Endometrial microvascular endothelial cells (primary cell): ENCODE data around the gene MPV17L2. TPM values are rescaled to one million over a fixed set of nuclear protein-coding genes. Genes with fewer than 3 reads are reported as not detected.
"Not testable (repeated sequence)": the region's sequence is repeated elsewhere in the genome, so short reads cannot be mapped to it uniquely, and the experiment has no call there.

Experiments
- in situ Hi-C: cut with HindIII; loops from 2 replicates; pipeline ENCODE4 v1.10.0; 2017; ENCODE audit warnings: low sequenced_read_pairs, low pct_unique_long_range_greater_than_20kb; ENCODE audit errors: inconsistent ontology term
- total RNA-seq: library from RNA; depleted of rRNA; stranded (reverse); fragments of >200 nt; gene quantifications from one replicate; pipeline ENCODE4 v1.2.3, GENCODE V29; 2015; ENCODE audit errors: inconsistent ontology term

The MPV17L2 gene
- 52.6 TPM for total RNA-seq

DNA sequence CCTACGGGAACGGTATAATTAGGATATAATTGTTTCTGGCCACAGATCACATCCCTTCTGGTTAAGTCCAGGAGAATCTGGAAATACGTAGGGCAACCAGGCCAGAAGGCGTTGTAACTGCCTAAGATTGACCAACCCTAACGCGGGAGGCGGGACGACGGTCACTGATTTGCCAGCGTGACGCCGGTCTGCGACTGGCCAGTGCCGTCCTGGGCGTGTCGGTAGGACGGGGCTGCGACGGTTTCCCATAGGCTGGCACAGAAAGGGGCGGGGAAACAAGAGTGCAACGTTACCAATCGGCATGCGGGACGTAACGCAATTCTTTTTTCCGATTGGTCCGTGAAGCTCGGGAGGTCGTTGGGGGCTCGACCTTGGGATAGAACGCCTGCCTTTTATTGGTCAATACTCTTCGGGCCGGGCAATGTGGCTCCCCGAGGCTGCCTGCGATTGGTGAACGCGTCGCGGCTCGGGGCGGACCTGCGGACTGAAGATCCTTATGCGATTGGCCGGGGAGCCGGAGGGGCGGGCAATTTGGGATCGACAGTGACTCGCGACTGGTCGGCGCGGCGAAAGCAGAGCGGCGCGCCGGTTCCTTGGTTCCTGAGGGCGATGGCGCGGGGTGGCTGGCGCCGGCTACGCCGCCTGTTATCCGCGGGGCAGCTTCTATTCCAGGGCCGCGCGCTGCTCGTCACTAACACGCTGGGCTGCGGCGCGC is at the start of gene MPV17L2:
TSS of gene MPV17L2 (plus strand) at position 546 of the 715 bp plus-strand sequence. CDS start at position 610, 64 bp downstream.
- in situ Hi-C loops, result no loop called here

DNA sequence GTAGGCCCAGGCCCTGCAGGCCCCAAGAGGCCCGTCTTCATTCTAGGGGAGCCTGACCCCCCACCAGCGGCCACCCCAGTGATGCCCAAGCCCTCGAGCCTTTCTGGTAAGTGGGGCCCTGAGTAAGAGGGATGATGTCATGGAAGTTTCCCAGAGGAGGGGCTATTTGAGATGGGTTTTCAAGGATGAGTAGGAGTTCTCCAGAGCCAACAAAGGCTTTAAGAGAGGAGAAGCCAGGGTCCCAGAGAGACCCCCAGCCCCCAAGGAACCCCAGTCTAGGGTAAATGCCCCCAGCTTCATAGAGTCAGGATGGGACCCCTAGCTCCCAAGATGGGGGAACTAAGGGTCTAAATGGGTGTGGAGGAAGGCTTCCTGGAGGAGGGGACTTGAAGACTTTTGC is 49.1 kb upstream of the MPV17L2 start:
- in situ Hi-C loops, result no loop called here

GRCh38 chr19:18144361-18144760 is 48.7 kb upstream of the MPV17L2 start:
- in situ Hi-C loops, result no loop called here

DNA sequence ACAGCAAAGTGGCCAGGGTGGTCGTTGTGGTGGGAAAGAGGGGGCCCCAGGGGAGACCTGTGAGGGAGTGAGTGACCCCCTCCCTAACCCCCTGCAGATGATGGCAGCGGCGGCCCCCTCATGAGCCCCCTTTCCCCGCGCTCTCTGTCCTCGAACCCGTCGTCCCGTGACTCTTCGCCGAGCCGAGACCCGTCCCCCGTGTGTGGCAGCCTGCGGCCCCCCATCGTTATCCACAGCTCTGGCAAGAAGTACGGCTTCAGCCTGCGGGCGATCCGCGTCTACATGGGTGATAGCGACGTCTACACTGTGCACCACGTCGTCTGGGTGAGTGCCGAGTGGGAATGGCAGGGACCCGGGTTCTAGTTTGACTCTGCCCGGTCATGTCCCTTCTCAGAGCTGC is 48.1 kb upstream of the MPV17L2 start:
- in situ Hi-C loops, result no loop called here

- in situ Hi-C loops, result no loop called here
These were observed 47.5 kb upstream of the MPV17L2 start for GRCh38 chr19:18145391-18145999.

GRCh38 chr19:18147396-18147795 is 45.6 kb upstream of the MPV17L2 start:
- in situ Hi-C loops, result no loop called here

GRCh38 chr19:18149596-18149975 is 43.4 kb upstream of the MPV17L2 start:
- in situ Hi-C loops, result no loop called here

DNA sequence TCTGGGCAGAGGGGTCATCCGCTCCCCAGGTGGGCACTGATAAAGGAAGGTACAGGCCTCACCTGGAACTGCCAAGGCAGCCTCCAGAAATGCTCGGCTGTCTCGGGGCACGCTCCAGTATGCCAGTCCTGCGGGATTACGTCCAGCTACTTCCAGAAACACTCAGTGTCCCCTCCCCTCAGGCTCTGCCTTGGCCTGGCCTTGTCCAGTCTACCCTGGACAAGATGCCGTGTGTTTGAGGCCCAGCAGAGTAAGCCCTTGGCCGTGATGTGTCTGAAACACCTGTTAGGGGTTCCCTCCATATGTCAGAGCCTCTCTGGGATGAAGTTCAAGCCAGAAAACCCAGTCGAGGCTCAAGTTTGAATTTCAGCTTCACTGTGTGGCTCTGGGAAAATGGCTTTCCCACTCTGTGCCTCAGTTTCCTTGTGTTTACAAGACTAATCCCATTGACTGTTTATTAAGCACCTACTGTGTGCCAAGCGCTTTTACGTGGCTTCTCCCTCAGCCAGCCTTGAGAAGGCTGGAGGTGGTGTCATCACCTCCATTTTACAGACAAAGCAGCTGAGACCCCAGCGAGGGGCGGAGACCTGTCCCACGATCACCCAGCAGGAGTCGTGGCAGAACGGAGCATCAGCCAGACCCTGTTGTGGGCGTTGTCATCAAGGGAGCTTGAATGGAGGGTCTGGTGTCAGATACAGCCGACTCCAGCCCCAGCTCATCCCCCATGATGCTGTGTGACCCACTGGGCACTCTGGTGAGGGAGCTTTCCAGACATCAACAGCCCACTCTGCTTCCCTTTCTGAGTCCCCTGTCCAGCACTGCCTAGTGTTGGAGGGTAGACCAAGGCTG is 42.0 kb upstream of the MPV17L2 start:
- in situ Hi-C loops, result no loop called here

DNA sequence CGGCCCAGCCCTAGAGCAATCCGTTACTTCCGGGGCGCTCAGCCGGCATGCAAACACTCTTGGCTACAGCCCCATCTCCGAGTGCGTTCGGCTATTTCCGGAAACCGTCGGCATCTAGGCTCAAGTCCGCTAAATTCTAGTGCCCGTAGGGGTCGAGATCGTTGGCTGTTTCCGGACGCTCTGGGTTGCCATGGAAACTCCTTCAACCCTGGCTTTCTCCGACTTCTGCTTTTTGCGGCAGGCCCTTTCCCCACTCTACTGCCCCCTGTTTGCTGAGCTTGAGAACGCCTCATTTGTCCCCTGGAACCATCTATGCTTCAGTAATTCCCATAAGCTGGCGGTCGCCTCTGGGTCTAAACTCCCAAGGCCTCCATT is 40.6 kb upstream of the MPV17L2 start:
- in situ Hi-C loops, result no loop called here

- in situ Hi-C loops, result no loop called here
These were observed 40.0 kb upstream of the MPV17L2 start, which contains the start of gene PIK3R2 for GRCh38 chr19:18152817-18153555. Gene PIK3R2, plus strand, starts transcription at chr19:18153163. Its CDS starts 2,717 bp downstream, at chr19:18155880.

DNA sequence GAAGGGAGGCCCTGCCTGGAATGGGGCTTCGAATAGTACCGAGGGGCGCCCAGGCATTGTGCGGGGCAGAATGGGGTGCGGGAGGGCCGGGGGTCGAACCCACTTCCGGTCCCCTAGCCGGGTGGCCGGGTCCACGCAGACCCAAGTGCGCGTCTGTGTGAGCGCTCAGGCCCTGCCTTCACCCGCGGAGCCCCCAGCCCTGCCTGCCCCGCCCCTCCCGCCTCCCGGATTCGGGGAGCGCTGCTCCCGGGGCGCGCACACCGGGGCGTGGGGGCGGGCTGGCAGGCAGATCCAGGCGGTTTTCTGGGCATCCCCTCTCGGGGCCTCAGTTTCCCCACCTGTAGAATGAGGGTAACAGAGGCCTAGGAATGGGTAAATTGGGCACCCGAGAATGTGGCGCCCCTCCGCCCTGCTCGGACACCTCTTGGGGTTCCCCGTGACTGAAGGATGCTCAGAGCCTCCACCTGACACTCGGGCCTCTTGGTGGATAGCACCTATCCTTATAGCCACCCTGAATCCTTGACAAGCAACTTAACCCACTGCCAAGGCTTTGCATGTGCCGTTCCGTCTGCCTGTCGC is 39.4 kb upstream of the MPV17L2 start:
- in situ Hi-C loops, result no loop called here

DNA sequence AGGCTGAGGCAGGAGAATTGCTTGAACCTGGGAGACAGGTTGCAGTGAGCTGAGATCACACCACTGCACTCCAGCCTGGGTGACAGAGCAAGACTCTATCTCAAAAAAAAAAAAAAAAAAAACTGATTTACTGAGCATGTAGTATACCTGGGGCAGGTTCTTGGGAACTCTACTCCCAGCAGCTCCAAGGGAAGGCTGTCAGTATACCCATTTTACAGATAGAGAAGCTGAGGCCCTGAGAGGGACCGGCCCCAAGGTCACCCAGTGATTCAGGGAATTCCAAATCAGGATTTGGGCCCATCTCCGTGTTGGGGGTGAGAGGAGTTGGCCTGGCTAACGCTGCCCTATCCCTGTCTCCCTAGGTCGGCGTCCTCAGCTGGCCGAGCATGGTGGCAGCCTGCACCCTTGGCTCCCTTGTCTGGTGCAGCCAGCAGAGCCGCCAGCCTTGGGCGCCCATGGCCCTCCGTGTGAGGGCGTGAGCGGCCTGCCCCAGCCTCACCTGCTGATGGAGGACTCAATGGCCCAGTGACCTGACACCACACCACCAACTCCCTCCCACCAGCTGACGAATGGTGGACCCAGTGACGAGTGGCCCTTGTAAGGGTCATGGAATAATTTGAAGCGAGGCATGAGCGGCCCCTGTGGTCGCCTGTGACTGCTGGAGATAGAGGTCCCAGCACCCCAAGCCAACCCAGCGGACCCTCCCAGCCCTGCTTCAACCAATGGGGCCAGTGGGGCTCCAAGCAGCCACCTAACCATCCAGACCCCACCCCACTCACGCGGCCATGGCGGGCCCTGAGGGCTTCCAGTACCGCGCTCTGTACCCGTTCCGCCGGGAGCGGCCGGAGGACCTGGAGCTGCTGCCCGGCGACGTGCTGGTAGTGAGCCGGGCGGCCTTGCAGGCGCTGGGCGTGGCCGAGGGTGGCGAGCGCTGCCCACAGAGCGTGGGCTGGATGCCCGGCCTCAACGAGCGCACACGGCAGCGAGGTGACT is 37.6 kb upstream of the MPV17L2 start:
- in situ Hi-C loops, result no loop called here

DNA sequence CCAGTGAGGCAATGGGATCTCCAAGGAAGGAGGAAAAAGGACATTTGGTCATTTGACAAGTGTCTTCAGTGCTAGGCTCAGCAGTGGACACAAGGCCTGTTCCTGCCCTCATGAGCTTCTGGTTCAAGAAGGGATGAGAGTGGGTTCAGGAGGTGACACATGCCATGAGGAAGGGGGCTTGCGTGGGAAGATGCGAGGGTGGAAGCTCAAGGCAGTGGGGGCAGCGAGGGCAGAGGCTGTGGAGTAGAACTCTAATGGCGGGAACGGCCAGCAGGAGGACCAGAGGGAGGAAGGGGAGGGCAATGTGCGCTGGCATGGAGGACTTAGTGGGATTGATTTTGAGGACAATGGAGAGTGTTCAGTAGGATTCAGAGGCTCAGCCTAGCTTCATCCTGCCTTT is 36.8 kb upstream of the MPV17L2 start:
- in situ Hi-C loops, result no loop called here

DNA sequence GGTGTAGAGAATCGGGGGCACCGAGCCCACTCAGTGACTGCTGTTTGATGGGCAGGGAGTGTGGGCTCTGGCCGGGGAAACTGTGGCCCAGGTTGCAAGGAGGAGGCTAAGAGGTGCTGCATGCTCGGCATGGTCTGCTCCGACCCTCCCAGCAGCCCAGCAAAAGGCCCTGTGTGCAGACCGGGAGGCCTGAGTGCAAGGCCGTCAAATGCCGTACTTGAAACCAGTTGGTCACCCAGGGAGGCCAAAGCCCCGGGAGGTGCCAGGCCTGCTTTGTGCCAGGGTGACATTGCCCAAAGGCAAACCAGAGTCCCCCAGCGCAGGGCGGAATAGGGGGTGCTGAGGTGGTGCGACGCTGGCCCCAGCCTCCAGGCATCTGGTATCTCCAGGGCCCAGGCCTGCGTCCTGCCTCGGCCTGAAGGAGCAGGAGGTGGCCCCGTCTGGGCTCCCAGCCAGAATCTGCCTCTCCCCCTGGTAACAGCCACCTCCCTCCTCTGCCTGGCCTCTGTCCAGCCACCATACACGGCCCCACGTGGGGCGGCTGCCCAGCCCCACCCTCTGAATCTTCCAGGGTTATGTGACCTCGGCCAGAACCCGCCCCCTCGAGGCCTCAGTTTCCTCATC is 36.1 kb upstream of the MPV17L2 start:
- in situ Hi-C loops, result no loop called here

GRCh38 chr19:18157465-18158063 is 35.5 kb upstream of the MPV17L2 start:
- in situ Hi-C loops, result no loop called here

- in situ Hi-C loops, result no loop called here
These were observed 34.6 kb upstream of the MPV17L2 start for GRCh38 chr19:18158467-18158866.

DNA sequence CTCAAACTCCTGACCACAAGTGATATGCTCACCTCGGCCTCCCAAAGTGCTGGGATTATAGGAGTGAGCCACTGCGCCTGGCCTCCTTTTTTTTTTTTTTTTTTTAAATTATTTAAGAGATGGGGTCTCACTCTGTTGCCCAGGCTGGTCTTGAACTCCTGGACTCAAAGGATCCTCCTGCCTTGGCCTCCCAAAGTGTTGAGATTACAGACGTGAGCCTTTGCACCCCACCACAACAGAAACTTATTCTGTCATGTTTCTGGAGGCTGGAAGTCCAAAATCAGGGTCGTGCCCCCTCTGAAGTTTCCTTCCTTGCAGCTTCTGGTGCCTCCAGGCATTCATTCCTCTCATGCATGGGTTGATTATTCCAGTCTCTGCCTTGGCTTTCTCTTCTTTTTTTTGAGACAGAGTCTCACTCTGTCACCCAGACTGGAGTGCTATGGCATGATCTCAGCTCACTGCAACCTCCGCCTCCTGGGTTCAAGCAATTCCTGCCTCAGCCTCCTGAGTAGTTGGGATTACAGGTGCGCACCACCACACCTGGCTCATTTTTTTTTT is 33.9 kb upstream of the MPV17L2 start:
- in situ Hi-C loops, result not testable (repeated sequence)
